NB4 (cell line): ENCODE data around the gene PHF21B.

Experiments used
- POLR2A ChIP-seq: IDR thresholded peaks from 2 replicates; pipeline ENCODE4 v1.6.1; 2011; ENCODE audit warnings: mild to moderate bottlenecking; ENCODE audit not compliant: insufficient read length; ENCODE audit errors: extremely low read depth
- TF ChIP-seq, protein P1 (sequence below): IDR thresholded peaks from one replicate; pipeline ENCODE4 v1.5.1; 2012; ENCODE audit warnings: low read depth, low read length

DNA sequence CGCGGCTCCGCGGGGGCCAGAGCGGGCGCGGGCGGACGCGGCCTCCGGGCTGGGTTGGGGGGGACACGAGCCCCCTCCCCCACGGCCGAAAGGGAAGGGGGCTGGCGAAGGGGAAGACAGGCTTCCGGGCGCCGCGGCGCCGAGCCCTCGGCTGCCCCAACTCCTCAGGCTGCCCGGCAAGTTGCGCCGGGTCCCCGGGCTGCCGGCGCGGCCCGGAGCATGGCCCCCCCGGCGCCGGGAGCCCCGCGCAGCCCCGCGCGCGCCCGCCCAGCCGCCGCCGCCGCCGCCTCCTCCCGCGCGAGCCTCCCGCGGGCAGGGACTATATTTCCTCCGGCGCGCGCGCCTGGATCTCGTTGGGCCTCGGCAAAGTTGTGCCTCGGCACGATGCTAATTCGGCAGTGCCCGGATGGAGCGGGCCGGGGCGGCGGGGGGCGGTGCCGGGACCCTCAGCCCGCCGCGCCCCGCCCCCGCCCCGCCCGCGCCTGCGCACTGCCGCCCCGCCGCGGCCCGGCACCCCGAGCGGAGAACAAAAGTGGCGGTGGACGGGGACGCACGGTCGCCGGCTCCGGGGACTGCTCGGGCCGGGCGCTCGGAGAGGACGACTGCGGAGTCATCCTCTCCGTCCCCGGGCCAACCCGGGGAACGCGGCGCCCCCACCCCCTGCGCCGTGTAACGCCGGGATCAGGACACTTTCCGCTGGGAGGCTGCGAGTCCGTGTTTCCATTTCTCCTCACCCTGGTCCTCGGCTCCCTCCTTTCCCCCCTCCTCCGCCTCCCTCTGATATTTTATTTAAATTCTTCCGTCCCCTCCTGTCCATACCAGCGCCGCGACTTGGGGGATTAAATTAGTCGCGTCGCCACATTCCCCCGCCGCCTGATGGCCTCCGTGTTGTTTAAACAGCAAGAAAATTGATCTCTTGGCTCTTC is at the start of gene PHF21B:
- TF ChIP-seq POLR2A = no peak
- TF ChIP-seq, protein P1, sequence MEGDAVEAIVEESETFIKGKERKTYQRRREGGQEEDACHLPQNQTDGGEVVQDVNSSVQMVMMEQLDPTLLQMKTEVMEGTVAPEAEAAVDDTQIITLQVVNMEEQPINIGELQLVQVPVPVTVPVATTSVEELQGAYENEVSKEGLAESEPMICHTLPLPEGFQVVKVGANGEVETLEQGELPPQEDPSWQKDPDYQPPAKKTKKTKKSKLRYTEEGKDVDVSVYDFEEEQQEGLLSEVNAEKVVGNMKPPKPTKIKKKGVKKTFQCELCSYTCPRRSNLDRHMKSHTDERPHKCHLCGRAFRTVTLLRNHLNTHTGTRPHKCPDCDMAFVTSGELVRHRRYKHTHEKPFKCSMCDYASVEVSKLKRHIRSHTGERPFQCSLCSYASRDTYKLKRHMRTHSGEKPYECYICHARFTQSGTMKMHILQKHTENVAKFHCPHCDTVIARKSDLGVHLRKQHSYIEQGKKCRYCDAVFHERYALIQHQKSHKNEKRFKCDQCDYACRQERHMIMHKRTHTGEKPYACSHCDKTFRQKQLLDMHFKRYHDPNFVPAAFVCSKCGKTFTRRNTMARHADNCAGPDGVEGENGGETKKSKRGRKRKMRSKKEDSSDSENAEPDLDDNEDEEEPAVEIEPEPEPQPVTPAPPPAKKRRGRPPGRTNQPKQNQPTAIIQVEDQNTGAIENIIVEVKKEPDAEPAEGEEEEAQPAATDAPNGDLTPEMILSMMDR = no peak
